ENCODE results near the gene MAP6.

MAP6 gene

DNA sequence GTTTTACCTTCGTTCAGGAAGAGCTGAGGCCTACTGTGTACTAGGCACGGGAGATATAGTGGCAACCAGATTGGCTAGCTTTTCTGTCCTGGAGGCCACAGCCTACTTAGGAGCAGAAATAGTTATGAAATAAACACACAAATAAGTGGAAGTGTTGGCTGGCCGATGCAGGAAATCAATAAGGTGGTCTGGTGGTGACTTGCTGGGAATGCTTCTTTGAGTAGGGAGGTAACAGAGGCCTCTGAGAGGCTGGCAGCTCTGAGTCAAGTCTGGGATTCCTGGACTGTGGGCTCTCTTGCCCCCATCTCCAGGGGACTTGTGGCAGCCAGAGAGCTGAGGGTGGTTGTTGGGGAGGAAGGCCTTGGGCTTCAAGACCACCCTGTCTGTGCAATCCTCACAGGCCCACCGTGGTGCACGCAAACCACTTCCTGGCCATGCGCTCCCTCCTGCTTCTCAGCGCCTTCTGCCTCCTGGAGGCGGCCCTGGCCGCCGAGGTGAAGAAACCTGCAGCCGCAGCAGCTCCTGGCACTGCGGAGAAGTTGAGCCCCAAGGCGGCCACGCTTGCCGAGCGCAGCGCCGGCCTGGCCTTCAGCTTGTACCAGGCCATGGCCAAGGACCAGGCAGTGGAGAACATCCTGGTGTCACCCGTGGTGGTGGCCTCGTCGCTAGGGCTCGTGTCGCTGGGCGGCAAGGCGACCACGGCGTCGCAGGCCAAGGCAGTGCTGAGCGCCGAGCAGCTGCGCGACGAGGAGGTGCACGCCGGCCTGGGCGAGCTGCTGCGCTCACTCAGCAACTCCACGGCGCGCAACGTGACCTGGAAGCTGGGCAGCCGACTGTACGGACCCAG is 102.7 kb downstream of the MAP6 start:
- H3K27me3 ChIP-seq (ENCODE audit: control insufficient read depth in 1 of 2, insufficient read depth in 2 of 2, low read length in 2 of 2): no peaks in the 10 kb centered on the region
- peaks cover 23 to 47% of the 10 kb centered on the region in 2 donors for H3K36me3 ChIP-seq (ENCODE audit: control insufficient read depth in 1 of 2, insufficient read depth in 2 of 2, low read length in 2 of 2)
- no peak overlapping the region for H3K9ac ChIP-seq (ENCODE audit: low read depth in 1 of 2, low read length in 2 of 2)
- H3K4me1 ChIP-seq (ENCODE audit: control insufficient read depth in 1 of 2, insufficient read depth in 2 of 2, low read length in 2 of 2): peaks cover 12 to 41% of the 10 kb centered on the region in 2 donors
- no peak overlapping the region for H3K27ac ChIP-seq (ENCODE audit: low read depth, low read length)
- no peaks in the 10 kb centered on the region for H3K9me3 ChIP-seq (ENCODE audit: control insufficient read depth in 1 of 2, low read length in 2 of 2)
- no peak overlapping the region for H3K4me3 ChIP-seq (ENCODE audit: low read depth in 1 of 2, low read length in 2 of 2)

DNA sequence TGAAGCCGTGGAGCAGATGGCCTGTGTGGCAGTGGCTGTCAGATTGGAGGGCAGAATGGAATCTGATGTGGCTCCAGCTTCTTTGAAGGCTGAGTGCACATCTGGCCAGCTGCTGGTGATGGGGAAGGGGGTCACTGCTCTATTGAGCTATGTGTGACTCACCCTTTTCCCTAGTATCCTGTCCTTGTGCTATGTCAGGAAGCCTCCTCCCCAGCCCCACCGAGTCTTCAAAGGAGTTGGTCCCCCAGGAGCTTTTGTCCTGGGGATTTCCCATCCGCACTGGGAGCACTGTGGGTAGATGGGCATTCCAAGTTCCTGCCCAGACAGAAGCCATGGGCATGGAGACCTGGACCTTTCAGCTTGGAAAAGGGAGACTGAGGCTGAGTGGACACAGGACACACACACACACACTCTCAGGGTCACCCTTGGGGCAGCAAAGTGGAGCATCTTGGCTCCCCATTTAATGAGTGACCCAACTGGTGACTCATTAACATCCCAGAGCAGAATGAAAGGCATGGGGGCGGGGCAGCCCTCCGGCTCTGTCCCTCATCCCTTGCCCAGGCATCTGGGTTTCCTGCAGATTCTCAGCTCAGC is 103.5 kb downstream of the MAP6 start:
- Histone ChIP-seq H3K4me1 (ENCODE audit: control insufficient read depth in 1 of 2, insufficient read depth in 2 of 2, low read length in 2 of 2) (peaks cover 16 to 41% of the 10 kb centered on the region in 2 donors), H3K36me3 (ENCODE audit: control insufficient read depth in 1 of 2, insufficient read depth in 2 of 2, low read length in 2 of 2) (peaks cover 16 to 38% of the 10 kb centered on the region in 2 donors), H3K4me3 (ENCODE audit: low read depth in 1 of 2, low read length in 2 of 2) (no peak overlapping the region)

DNA sequence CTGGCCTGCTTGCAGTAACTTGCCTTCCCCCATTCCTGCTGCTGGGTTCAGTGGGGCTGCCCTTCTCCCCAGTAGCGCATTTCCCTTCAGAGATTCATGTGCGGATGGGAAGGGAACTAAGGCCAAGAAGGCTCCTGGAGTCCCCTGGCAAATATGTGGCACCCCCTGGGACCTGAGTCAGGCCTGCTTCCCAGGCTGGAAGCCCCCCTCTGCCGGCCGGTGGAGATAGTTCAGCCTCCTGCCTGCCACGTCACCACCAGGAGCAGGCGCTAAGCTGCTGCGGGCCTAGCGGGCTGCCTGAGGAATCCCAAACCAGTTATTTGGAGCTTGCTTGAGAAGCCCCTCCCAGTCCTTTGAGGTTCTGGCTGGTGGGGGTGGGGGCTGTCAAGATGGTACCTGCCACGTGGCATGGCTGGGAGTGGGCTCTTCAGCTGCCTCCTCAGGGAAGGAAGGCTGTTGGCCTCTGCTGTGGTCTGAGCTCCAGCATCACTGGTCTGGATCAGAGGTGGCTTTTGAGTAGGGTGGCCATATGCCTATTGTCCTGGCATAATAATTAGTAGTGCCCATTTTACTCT is 104.8 kb downstream of the MAP6 start:
- Histone ChIP-seq H3K4me3 (ENCODE audit: low read depth in 1 of 2, low read length in 2 of 2) (peak overlapping the region; percentile 93 to 97), H3K9me3 (ENCODE audit: control insufficient read depth in 1 of 2, low read length in 2 of 2) (no peaks in the 10 kb centered on the region), H3K36me3 (ENCODE audit: control insufficient read depth in 1 of 2, insufficient read depth in 2 of 2, low read length in 2 of 2) (peaks cover 9 to 28% of the 10 kb centered on the region in 2 donors), H3K4me1 (ENCODE audit: control insufficient read depth in 1 of 2, insufficient read depth in 2 of 2, low read length in 2 of 2) (peaks cover 24 to 47% of the 10 kb centered on the region in 2 donors), H3K27me3 (ENCODE audit: control insufficient read depth in 1 of 2, insufficient read depth in 2 of 2, low read length in 2 of 2) (no peaks in the 10 kb centered on the region), H3K27ac (ENCODE audit: low read depth, low read length) (peak overlapping the region; percentile 98), H3K9ac (ENCODE audit: low read depth in 1 of 2, low read length in 2 of 2) (peak overlapping the region; percentile 84 to 97)

More for the DNA sequence above, 103.5 kb downstream of the MAP6 start:
- no peaks in the 10 kb centered on the region for H3K27me3 ChIP-seq (ENCODE audit: control insufficient read depth in 1 of 2, insufficient read depth in 2 of 2, low read length in 2 of 2)
- H3K27ac ChIP-seq (ENCODE audit: low read depth, low read length): peak overlapping the region; percentile 34
- H3K9ac ChIP-seq (ENCODE audit: low read depth in 1 of 2, low read length in 2 of 2): no peak overlapping the region
- H3K9me3 ChIP-seq (ENCODE audit: control insufficient read depth in 1 of 2, low read length in 2 of 2): no peaks in the 10 kb centered on the region

DNA sequence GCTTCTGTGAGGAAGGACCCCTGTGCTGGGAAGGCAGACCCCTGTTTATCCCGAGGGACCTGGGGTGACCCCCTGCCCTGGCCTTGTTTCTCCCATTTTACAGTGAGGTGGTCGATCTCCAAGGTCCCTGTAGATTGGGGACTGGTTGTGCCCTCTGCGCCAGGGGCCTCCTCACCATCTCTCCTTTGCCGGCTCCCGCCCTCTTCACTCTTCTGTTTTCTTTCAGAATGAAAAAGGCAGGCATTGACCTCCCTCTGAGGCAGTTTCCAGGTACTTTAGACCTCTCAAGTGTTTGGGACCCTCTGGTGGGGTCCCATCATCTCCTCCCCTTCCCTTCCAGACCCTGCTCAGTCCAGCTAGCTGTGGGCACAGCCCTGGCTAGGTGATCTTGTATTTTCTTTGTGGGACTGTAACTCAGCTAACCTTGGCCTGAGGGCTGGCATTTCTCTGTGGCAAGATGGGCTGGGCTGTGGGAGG is 105.3 kb downstream of the MAP6 start:
- Histone ChIP-seq H3K9me3 (ENCODE audit: control insufficient read depth in 1 of 2, low read length in 2 of 2) (no peaks in the 10 kb centered on the region), H3K4me3 (ENCODE audit: low read depth in 1 of 2, low read length in 2 of 2) (peak overlapping the region; percentile 93 to 97), H3K27me3 (ENCODE audit: control insufficient read depth in 1 of 2, insufficient read depth in 2 of 2, low read length in 2 of 2) (no peaks in the 10 kb centered on the region), H3K27ac (ENCODE audit: low read depth, low read length) (peak overlapping the region; percentile 98), H3K4me1 (ENCODE audit: control insufficient read depth in 1 of 2, insufficient read depth in 2 of 2, low read length in 2 of 2) (peaks cover 30 to 52% of the 10 kb centered on the region in 2 donors), H3K9ac (ENCODE audit: low read depth in 1 of 2, low read length in 2 of 2) (peak overlapping the region; percentile 84 to 97), H3K36me3 (ENCODE audit: control insufficient read depth in 1 of 2, insufficient read depth in 2 of 2, low read length in 2 of 2) (peaks cover 3 to 23% of the 10 kb centered on the region in 2 donors)

DNA sequence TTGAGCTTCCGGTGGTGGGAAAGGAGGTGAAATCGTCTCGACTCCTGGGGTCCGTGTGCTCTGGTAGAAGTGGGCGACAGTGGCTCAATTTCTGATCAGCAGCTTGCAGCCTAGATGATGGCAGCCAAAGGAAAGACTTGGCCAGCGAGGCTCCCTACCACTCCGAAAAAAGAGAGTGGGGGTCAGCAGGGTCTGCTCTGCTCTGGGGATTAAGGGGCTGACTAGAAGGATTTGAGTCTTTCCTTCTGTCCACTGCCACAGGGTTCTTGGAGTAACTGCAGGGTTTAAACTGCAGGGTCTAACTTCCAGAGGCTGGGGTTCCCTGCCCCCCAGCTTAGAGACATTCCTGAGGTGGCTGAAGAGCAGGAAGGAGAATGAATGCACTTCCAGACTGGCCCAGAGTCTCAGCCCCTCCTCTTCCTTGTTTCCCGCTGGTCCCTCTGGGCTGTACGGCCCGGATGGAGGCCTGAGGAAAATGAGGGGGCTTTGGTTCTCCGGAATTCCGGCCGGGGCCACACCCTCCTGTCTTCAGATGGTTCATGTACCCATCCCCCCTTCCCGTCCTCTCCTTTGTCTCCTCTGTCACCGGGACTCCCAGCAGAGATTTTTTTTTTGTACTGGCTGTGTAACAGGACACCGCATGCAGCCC is 105.9 kb downstream of the MAP6 start:
- Histone ChIP-seq H3K4me3 (ENCODE audit: low read depth in 1 of 2, low read length in 2 of 2) (peak overlapping the region; percentile 93 to 97), H3K9ac (ENCODE audit: low read depth in 1 of 2, low read length in 2 of 2) (peak overlapping the region; percentile 84 to 97), H3K27me3 (ENCODE audit: control insufficient read depth in 1 of 2, insufficient read depth in 2 of 2, low read length in 2 of 2) (no peaks in the 10 kb centered on the region), H3K27ac (ENCODE audit: low read depth, low read length) (peak overlapping the region; percentile 98), H3K9me3 (ENCODE audit: control insufficient read depth in 1 of 2, low read length in 2 of 2) (no peaks in the 10 kb centered on the region), H3K36me3 (ENCODE audit: control insufficient read depth in 1 of 2, insufficient read depth in 2 of 2, low read length in 2 of 2) (peaks cover 0 to 17% of the 10 kb centered on the region in 2 donors), H3K4me1 (ENCODE audit: control insufficient read depth in 1 of 2, insufficient read depth in 2 of 2, low read length in 2 of 2) (peaks cover 31 to 55% of the 10 kb centered on the region in 2 donors)

DNA sequence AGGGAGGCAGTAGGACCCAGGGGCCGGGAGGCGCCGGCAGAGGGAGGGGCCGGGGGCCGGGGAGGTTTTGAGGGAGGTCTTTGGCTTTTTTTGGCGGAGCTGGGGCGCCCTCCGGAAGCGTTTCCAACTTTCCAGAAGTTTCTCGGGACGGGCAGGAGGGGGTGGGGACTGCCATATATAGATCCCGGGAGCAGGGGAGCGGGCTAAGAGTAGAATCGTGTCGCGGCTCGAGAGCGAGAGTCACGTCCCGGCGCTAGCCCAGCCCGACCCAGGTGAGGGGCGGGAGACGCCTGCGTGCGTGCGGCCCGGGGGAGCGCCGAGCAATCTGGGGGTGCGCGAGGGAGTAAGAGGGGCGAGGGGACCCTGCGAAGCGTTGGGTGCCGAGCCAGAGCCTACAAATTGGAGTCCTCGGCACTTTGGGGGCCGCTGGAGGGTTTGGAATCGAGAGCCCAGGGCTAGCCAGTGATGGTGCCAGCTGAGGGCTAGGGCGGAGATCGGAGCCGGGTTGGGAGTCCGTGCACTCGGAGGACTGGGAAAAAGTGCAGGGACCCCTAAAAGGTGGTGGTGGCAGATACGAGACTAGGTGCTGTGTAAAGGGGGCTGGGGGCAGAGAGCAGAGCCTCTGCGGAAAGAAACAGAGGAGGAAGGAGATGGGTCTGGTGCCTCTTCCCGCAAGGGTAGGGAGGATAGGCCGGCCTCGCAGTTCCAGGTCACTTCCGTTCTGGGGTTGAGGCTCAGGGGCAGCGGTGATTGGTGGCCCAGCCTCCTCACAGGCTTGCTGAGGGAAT is 106.6 kb downstream of the MAP6 start, which contains the start of gene SERPINH1:
SERPINH1 (plus strand) TSS at position 206 of the 788 bp plus-strand sequence. CDS start 4,097 bp downstream, outside the sequence.
- Histone ChIP-seq H3K27me3 (ENCODE audit: control insufficient read depth in 1 of 2, insufficient read depth in 2 of 2, low read length in 2 of 2) (no peaks in the 10 kb centered on the region), H3K27ac (ENCODE audit: low read depth, low read length) (peak within 1 kb of the TSS; percentile 98), H3K36me3 (ENCODE audit: control insufficient read depth in 1 of 2, insufficient read depth in 2 of 2, low read length in 2 of 2) (peaks cover 0 to 11% of the 10 kb centered on the region in 2 donors), H3K9me3 (ENCODE audit: control insufficient read depth in 1 of 2, low read length in 2 of 2) (no peaks in the 10 kb centered on the region), H3K4me3 (ENCODE audit: low read depth in 1 of 2, low read length in 2 of 2) (peak within 1 kb of the TSS; percentile 93 to 97), H3K4me1 (ENCODE audit: control insufficient read depth in 1 of 2, insufficient read depth in 2 of 2, low read length in 2 of 2) (peaks cover 31 to 59% of the 10 kb centered on the region in 2 donors), H3K9ac (ENCODE audit: low read depth in 1 of 2, low read length in 2 of 2) (peak within 1 kb of the TSS; percentile 84 to 97)

DNA sequence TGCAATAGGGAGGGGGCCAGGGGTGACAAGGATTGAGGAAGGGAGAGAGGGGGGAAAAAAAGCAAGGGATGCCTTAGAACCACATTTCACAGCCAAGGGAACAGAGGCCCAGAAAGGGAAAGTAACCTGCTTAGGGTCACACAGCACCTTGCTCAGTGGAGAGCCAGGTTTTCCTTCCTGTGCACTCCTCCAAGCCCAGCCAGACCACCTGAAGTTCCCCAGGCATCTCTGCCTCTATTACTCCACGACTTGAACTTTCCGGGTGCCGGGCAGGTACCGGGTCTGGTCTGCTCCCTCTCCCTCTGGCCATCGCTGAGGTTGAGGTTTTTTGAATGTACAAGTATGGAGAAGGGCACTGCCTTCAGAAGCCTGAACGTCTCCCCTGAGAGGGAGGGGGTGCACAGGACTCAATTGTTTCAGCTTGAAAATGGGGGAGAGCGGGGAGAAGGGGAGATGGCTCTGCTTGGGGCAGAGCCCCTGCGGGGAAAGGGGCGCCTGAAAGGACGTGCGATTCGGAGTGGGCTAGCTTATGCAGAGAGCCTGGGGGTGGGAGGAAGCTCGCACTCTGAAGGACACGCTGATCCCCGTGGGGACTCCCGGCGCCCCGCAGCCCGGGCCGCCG is 107.3 kb downstream of the MAP6 start:
- no peaks in the 10 kb centered on the region for H3K27me3 ChIP-seq (ENCODE audit: control insufficient read depth in 1 of 2, insufficient read depth in 2 of 2, low read length in 2 of 2)
- peak overlapping the region; percentile 93 to 97 for H3K4me3 ChIP-seq (ENCODE audit: low read depth in 1 of 2, low read length in 2 of 2)
- H3K9me3 ChIP-seq (ENCODE audit: control insufficient read depth in 1 of 2, low read length in 2 of 2): no peaks in the 10 kb centered on the region
- peaks cover 31 to 57% of the 10 kb centered on the region in 2 donors for H3K4me1 ChIP-seq (ENCODE audit: control insufficient read depth in 1 of 2, insufficient read depth in 2 of 2, low read length in 2 of 2)
- H3K36me3 ChIP-seq (ENCODE audit: control insufficient read depth in 1 of 2, insufficient read depth in 2 of 2, low read length in 2 of 2): peaks cover 0 to 4% of the 10 kb centered on the region in 2 donors
- H3K27ac ChIP-seq (ENCODE audit: low read depth, low read length): peak overlapping the region; percentile 98
- H3K9ac ChIP-seq (ENCODE audit: low read depth in 1 of 2, low read length in 2 of 2): peak overlapping the region; percentile 84 to 97

DNA sequence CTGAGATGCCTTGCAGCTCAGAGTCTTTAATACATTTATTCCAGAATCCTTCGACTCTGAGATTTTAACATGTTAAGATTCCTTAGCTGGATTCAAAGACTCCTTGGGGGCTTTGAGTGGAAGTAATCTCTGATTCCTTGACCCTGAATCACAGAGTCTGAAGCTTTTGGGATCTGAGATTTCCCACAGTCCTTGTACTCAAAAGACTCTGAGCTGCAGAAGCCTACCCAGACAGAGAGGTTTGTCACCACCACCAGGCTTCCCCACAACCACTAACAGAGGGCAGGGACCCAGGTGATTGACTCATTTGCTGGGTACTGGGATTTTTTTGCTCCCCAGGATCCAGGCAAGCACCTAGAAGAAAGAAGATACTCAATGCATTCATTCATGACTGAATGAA is 108.2 kb downstream of the MAP6 start:
- H3K4me1 ChIP-seq (ENCODE audit: control insufficient read depth in 1 of 2, insufficient read depth in 2 of 2, low read length in 2 of 2): peaks cover 31 to 49% of the 10 kb centered on the region in 2 donors

More for the DNA sequence above, 108.2 kb downstream of the MAP6 start:
- H3K27ac ChIP-seq (ENCODE audit: low read depth, low read length): no peak overlapping the region
- H3K9me3 ChIP-seq (ENCODE audit: control insufficient read depth in 1 of 2, low read length in 2 of 2): no peaks in the 10 kb centered on the region
- no peak overlapping the region for H3K9ac ChIP-seq (ENCODE audit: low read depth in 1 of 2, low read length in 2 of 2)
- no peaks in the 10 kb centered on the region for H3K36me3 ChIP-seq (ENCODE audit: control insufficient read depth in 1 of 2, insufficient read depth in 2 of 2, low read length in 2 of 2)
- H3K4me3 ChIP-seq (ENCODE audit: low read depth in 1 of 2, low read length in 2 of 2): no peak overlapping the region
- no peaks in the 10 kb centered on the region for H3K27me3 ChIP-seq (ENCODE audit: control insufficient read depth in 1 of 2, insufficient read depth in 2 of 2, low read length in 2 of 2)
